ENCODE data around the gene CEP83. TPM values are rescaled to one million over a fixed set of nuclear protein-coding genes. Genes with fewer than 3 reads are reported as not detected.

CEP83 gene
- total and polyA plus RNA-seq, 7 donors, result 3.4 to 8.4 (median 6.5) TPM

GRCh38 chr12:94282675-94283074, 177.0 kb downstream of the CEP83 start:
- ATAC-seq, result no peak
- DNase-seq, result no peak

GRCh38 chr12:94280063-94280462, 179.6 kb downstream of the CEP83 start:
- H3K36me3 ChIP-seq (ENCODE audit: insufficient read depth in 1 of 2, low read depth in 1 of 2), result no peaks in the 10 kb centered on the region
- intact Hi-C loops (cut with DNase I), result no loop called here
- H3K4me1 ChIP-seq, result no peaks in the 10 kb centered on the region
- H3K27ac ChIP-seq, result no peak overlapping the region
- no peak for TF ChIP-seq CTCF (IDR thresholded peaks at IDR 0.05)
- ATAC-seq, result no peak
- H3K27me3 ChIP-seq (ENCODE audit: insufficient read depth in 3 of 3, low read length in 2 of 3), result no peaks in the 10 kb centered on the region
- 81 to 94% (median 93%) methylated on average over 7 of the region's 7 CpGs for WGBS, 3 donors
- H3K9me3 ChIP-seq, result no peaks in the 10 kb centered on the region
- no peak overlapping the region for H3K4me3 ChIP-seq
- no peak for DNase-seq

More at GRCh38 chr12:94282675-94283074, 177.0 kb downstream of the CEP83 start:
- Histone ChIP-seq H3K4me3 (no peak overlapping the region), H3K27ac (no peak overlapping the region), H3K9me3 (no peaks in the 10 kb centered on the region), H3K4me1 (no peaks in the 10 kb centered on the region), H3K27me3 (ENCODE audit: insufficient read depth in 3 of 3, low read length in 2 of 3) (no peaks in the 10 kb centered on the region), H3K36me3 (ENCODE audit: insufficient read depth in 1 of 2, low read depth in 1 of 2) (no peaks in the 10 kb centered on the region)
- intact Hi-C loops (cut with DNase I), result no loop called here
- TF ChIP-seq CTCF (IDR thresholded peaks at IDR 0.05), result no peak
- WGBS, 3 donors, result 73 to 84% (median 76%) methylated on average over 7 of the region's 7 CpGs

GRCh38 chr12:94277426-94278000, 182.2 kb downstream of the CEP83 start:
- Histone ChIP-seq H3K4me1 (no peaks in the 10 kb centered on the region), H3K4me3 (no peak overlapping the region), H3K36me3 (ENCODE audit: insufficient read depth in 1 of 2, low read depth in 1 of 2) (no peaks in the 10 kb centered on the region), H3K9me3 (no peaks in the 10 kb centered on the region), H3K27me3 (ENCODE audit: insufficient read depth in 3 of 3, low read length in 2 of 3) (no peaks in the 10 kb centered on the region), H3K27ac (no peak overlapping the region)
- DNase-seq (no peak), ATAC-seq (peak in 2 of 4 donors; percentile 33 to 52)
- TF ChIP-seq CTCF (IDR thresholded peaks at IDR 0.05), result no peak
- intact Hi-C loops (cut with DNase I), result no loop called here
- WGBS, 3 donors, result 52 to 59% (median 59%) methylated on average over 9 of the region's 9 CpGs

GRCh38 chr12:94276725-94277124, 182.9 kb downstream of the CEP83 start:
- WGBS, 3 donors, result 85 to 91% (median 85%) methylated on average over 6 of the region's 6 CpGs
- H3K36me3 ChIP-seq (ENCODE audit: insufficient read depth in 1 of 2, low read depth in 1 of 2), result no peaks in the 10 kb centered on the region
- no peak overlapping the region for H3K27ac ChIP-seq
- no peaks in the 10 kb centered on the region for H3K27me3 ChIP-seq (ENCODE audit: insufficient read depth in 3 of 3, low read length in 2 of 3)
- no peak for TF ChIP-seq CTCF (IDR thresholded peaks at IDR 0.05)
- no peak for ATAC-seq
- no peak overlapping the region for H3K4me3 ChIP-seq
- no peaks in the 10 kb centered on the region for H3K9me3 ChIP-seq
- no peak for DNase-seq
- intact Hi-C loops (cut with DNase I), result no loop called here
- H3K4me1 ChIP-seq, result no peaks in the 10 kb centered on the region

GRCh38 chr12:94273272-94273671, 186.4 kb downstream of the CEP83 start:
- no peak overlapping the region for H3K4me3 ChIP-seq
- WGBS, 3 donors, result 97 to 99% (median 98%) methylated on average over 3 of the region's 3 CpGs
- ATAC-seq (no peak), DNase-seq (no peak)
- H3K27ac ChIP-seq, result no peak overlapping the region
- H3K4me1 ChIP-seq, result no peaks in the 10 kb centered on the region
- no peaks in the 10 kb centered on the region for H3K27me3 ChIP-seq (ENCODE audit: insufficient read depth in 3 of 3, low read length in 2 of 3)
- intact Hi-C loops (cut with DNase I), result no loop called here
- H3K9me3 ChIP-seq, result no peaks in the 10 kb centered on the region
- TF ChIP-seq CTCF (IDR thresholded peaks at IDR 0.05), result no peak
- H3K36me3 ChIP-seq (ENCODE audit: insufficient read depth in 1 of 2, low read depth in 1 of 2), result no peaks in the 10 kb centered on the region

All from psoas muscle (tissue), 8 donors.